HepG2 (cell line): Measurements from ENCODE around the gene EIF4G2. TPM values are rescaled to one million over a fixed set of nuclear protein-coding genes. Genes with fewer than 3 reads are reported as not detected.

Experiments used
- ATAC-seq: fragments of 200-7000 bp; cut with Tn5 transposase; 3 replicates; pipeline ENCODE4 v1.9.1; 2020; ENCODE audit warnings: mild to moderate bottlenecking, moderate library complexity
- BruUV-seq: library from RNA; stranded (reverse); fragments of 400-500 nt; replicated peaks from 2 replicates; lab custom pipeline; 2021; lab: Mats Ljungman, UMichigan
- CTCF ChIA-PET: fragments of 300-600 bp; formaldehyde crosslinking; extraction: SDS; loops from one replicate; lab custom pipeline; 2021; ENCODE audit warnings: low total read pairs, inconsistent platforms, low intra/inter-chr PET ratio; lab: Yijun Ruan, JAX
- POLR2A ChIA-PET: fragments of 350-600 bp; sonication (Branson Sonifier 250); formaldehyde crosslinking; loops from one replicate; lab custom pipeline; 2020; ENCODE audit warnings: antibody characterized with exemption, inconsistent platforms; lab: Yijun Ruan, JAX
- DNase-seq: peaks from one replicate; pipeline ENCODE4 v3.0.0-alpha.2; 2015; ENCODE audit warnings: low spot score
- FAIRE-seq: peaks from 3 replicates; lab custom pipeline; 2011; peaks lifted over from hg19 to GRCh38; lab: Jason Lieb, UNC
- H2AFZ ChIP-seq: one replicate; pipeline ENCODE4 v1.6.1; 2011; ENCODE audit warnings: low read length, inconsistent platforms
- H3K27ac ChIP-seq: fragments of 300-600 bp; 3 replicates; pipeline ENCODE4 v1.8.0; 2011; ENCODE audit warnings: mixed run types, mild to moderate bottlenecking, mixed read lengths, low read length, inconsistent platforms; ENCODE audit not compliant: insufficient read depth; ENCODE audit errors: extremely low read length
- H3K27me3 ChIP-seq, 2 experiments: fragments of 200-600 bp in 1 of 2; 2 replicates in 1 of 2; 3 replicates in 1 of 2; pipeline versions ENCODE4 v1.6.0 to v1.8.0; 2011; ENCODE audit warnings: low read length in 2 of 2, mild to moderate bottlenecking in 2 of 2, moderate library complexity in 2 of 2, inconsistent platforms in 1 of 2; ENCODE audit not compliant: insufficient read depth in 2 of 2, control insufficient read depth in 1 of 2
- H3K36me3 ChIP-seq, 2 experiments: fragments of 200-600 bp in 1 of 2; replicated peaks in 1 of 2; 2 replicates in 1 of 2; 3 replicates in 1 of 2; pipeline versions ENCODE4 v1.5.1 to v1.8.0; 2011; ENCODE audit warnings: low read length in 2 of 2, inconsistent platforms in 1 of 2; ENCODE audit not compliant: insufficient read depth in 2 of 2, control insufficient read depth in 1 of 2
- H3K4me1 ChIP-seq: 2 replicates; pipeline ENCODE4 v1.5.1; 2012; ENCODE audit warnings: low read length, inconsistent platforms; ENCODE audit not compliant: insufficient read depth
- H3K4me2 ChIP-seq: 2 replicates; pipeline ENCODE4 v1.6.0; 2011; ENCODE audit warnings: low read depth, low read length, inconsistent platforms
- H3K4me3 ChIP-seq, 3 experiments: fragments of 200-600 bp in 1 of 3; sonication (generic), shearing (Covaris generic) in 1 of 3; replicated peaks in 1 of 3; 2 replicates each; pipeline ENCODE4 v1.5.1; 2011 to 2016; ENCODE audit warnings: low read length in 3 of 3, inconsistent platforms in 2 of 3, low read depth in 2 of 3, mild to moderate bottlenecking in 2 of 3, control low read depth in 1 of 3, mixed read lengths in 1 of 3; ENCODE audit not compliant: insufficient read depth in 1 of 3
- H3K79me2 ChIP-seq: one replicate; pipeline ENCODE4 v1.6.1; 2011; ENCODE audit warnings: low read length, inconsistent platforms; ENCODE audit not compliant: insufficient read depth
- H3K9ac ChIP-seq: 2 replicates; pipeline ENCODE4 v1.6.0; 2011; ENCODE audit warnings: mild to moderate bottlenecking, low read depth, low read length, inconsistent platforms; ENCODE audit not compliant: insufficient read depth
- H3K9me3 ChIP-seq: 2 replicates; pipeline ENCODE4 v1.5.1; 2012; ENCODE audit warnings: mild to moderate bottlenecking, low read length
- H4K20me1 ChIP-seq: 2 replicates; pipeline ENCODE4 v1.6.0; 2011; ENCODE audit warnings: inconsistent platforms, mild to moderate bottlenecking, low read length, moderate library complexity; ENCODE audit not compliant: insufficient read depth
- ATF4 ChIP-seq, 2 experiments: fragments of 450-650 bp in 1 of 2; sonication (generic) in 1 of 2; formaldehyde crosslinking; IDR thresholded peaks; 2 replicates each; pipeline versions ENCODE4 v1.5.0 to v1.8.0; 2020 to 2022; ENCODE audit warnings: mild to moderate bottlenecking in 1 of 2, missing genetic modification reagents in 1 of 2
- ATRX ChIP-seq: sonication (generic); formaldehyde crosslinking; IDR thresholded peaks from 2 replicates; pipeline ENCODE4 v1.4.0; 2020; ENCODE audit warnings: missing genetic modification reagents, borderline replicate concordance
- CHD2 ChIP-seq: IDR thresholded peaks from 2 replicates; pipeline ENCODE4 v1.6.1; 2011; ENCODE audit warnings: low read depth, low read length, improper control_type of control experiment
- IKZF1 ChIP-seq: fragments of 450-650 bp; IDR thresholded peaks from 2 replicates; pipeline ENCODE4 v1.7.1; 2016
- POLR2AphosphoS2 ChIP-seq: IDR thresholded peaks from 2 replicates; pipeline ENCODE4 v1.6.1; 2011; ENCODE audit warnings: low read depth, low read length, improper control_type of control experiment
- ZNF234 ChIP-seq: sonication (generic); formaldehyde crosslinking; conservative IDR thresholded peaks from 2 replicates; pipeline ENCODE4 v1.5.1; 2020; ENCODE audit warnings: mild to moderate bottlenecking, missing genetic modification reagents
- ZNF720 ChIP-seq: sonication (generic); formaldehyde crosslinking; IDR thresholded peaks from 2 replicates; pipeline ENCODE4 v1.4.0; 2020; ENCODE audit warnings: missing genetic modification reagents
- WGBS: methylation state at CpG from one replicate; pipeline ENCODE4 v1.1.6; 2017; ENCODE audit warnings: low lambda C conversion rate; 5-methylcytosine and 5-hydroxymethylcytosine counted together
- in situ Hi-C: cut with HindIII; loops from 2 replicates; pipeline ENCODE4 v1.10.0; 2017; ENCODE audit warnings: low pct_unique_long_range_greater_than_20kb; ENCODE audit not compliant: extremely low pct_ligation_motif_present
- intact Hi-C: fragments of 100-400 bp; cut with micrococcal nuclease; formaldehyde crosslinking; loops from one replicate; pipeline ENCODE4 v1.10.0; 2022; ENCODE audit not compliant: unreplicated experiment
- polyA plus RNA-seq, 8 experiments: library from polyadenylated mRNA; depleted of rRNA in 3 of 8; stranded (reverse) in 7 of 8; unstranded in 1 of 8; fragments of >200 nt; fragmentation: Illumina TruSeq in 4 of 8; extraction: Trizol in 4 of 8; gene quantifications; 2 replicates each; pipeline versions ENCODE4 v1.2.1 to v1.2.3, GENCODE V29; 2011 to 2016; ENCODE audit warnings: low read depth in 4 of 8, missing spikeins in 1 of 8, mixed read lengths in 1 of 8; ENCODE audit not compliant: insufficient read depth in 1 of 8
- total RNA-seq, 5 experiments: library from RNA; depleted of rRNA; stranded (reverse); fragments of >200 nt; fragmentation: Illumina TruSeq; extraction: Trizol; gene quantifications; 2 replicates each; pipeline ENCODE4 v1.2.3, GENCODE V29; 2016; ENCODE audit warnings: low read depth in 1 of 5
- TF ChIP-seq, protein P1 (sequence below): sonication (generic); formaldehyde crosslinking; IDR thresholded peaks from 2 replicates; pipeline ENCODE4 v1.4.0; 2020; ENCODE audit warnings: missing genetic modification reagents
- TF ChIP-seq, protein P2 (sequence below): IDR thresholded peaks from 2 replicates; pipeline ENCODE4 v1.6.1; 2016; ENCODE audit warnings: low read depth, missing genetic modification reagents, missing compliant biosample characterization

Gene EIF4G2
- total and polyA plus RNA-seq, 2 of the 13 experiments (the other 11 are each of a cell fraction or from before 2014, with no cell fraction given): 362 to 546 TPM

GRCh38 chr11:10800292-10800691, 8.4 kb downstream of the EIF4G2 start:
- Histone ChIP-seq H3K4me3 (no peak overlapping the region), H3K4me2 (no peak overlapping the region), H3K79me2 (peaks cover 15% of the 10 kb centered on the region), H2AFZ (no peak overlapping the region), H3K27me3 (no peaks in the 10 kb centered on the region), H3K9me3 (no peaks in the 10 kb centered on the region), H3K4me1 (peaks cover 22% of the 10 kb centered on the region), H3K27ac (no peak overlapping the region), H4K20me1 (peaks cover 18% of the 10 kb centered on the region; the same call in 1 of the 2 replicates), H3K9ac (no peak overlapping the region), H3K36me3 (peaks cover 31 to 89% of the 10 kb centered on the region in 2 experiments)
- intact Hi-C loops: no loop called here
- ChIA-PET CTCF (no interaction called here), POLR2A (interaction anchor here (1.6 to 6.6 kb wide), 2 partner anchors 8 kb away, joined by 3 to 104 read pairs; partner anchors contain the start of gene EIF4G2)
- no peak for FAIRE-seq
- TF ChIP-seq ZNF234 (CRISPR knock-in tag) (no peak), POLR2AphosphoS2 (0 out of 2 replicates have a peak, but pooled peaks have one; percentile 37)
- ATAC-seq: no peak
- TSS peak; percentile 19 for BruUV-seq
- WGBS: 91% methylated on average over 2 of the region's 2 CpGs
- DNase-seq: no peak
- in situ Hi-C loops: no loop called here

DNA sequence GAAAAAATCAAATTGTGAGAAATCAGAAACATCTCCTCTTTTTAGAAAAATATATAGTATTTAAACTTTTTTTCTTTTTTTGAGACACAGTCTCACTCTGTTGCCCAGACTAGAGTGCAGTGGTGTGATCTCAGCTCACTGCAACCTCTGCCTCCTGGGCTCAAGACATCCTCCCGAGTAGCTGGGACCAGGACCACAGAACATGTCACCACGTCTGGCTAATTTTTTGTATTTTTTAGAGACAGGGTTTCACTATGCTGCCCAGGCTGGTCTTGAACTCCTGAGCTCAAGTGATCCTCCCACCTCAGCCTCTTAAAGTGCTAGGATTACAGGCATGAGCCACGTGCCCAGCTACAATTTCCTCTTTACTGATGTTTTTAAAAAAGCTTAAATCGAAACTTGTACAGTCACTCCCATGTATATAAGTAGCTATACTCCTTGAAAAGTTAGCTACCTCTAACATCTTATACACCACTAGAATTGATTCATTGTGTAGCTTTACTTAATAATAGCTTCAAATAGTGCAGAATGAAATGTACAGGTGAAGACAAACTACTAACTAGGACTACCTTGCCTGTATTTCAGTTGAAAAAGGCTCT, 10.3 kb downstream of the EIF4G2 start:
- H3K27ac ChIP-seq: no peak overlapping the region
- CTCF ChIA-PET: no interaction called here
- H3K79me2 ChIP-seq: no peaks in the 10 kb centered on the region
- H3K4me1 ChIP-seq: 0 out of 2 replicates have a peak, but pooled peaks cover 4% of the 10 kb centered on the region
- H4K20me1 ChIP-seq: peaks cover 14% of the 10 kb centered on the region; the same call in 1 of the 2 replicates
- no peak overlapping the region for H2AFZ ChIP-seq
- H3K4me2 ChIP-seq: no peak overlapping the region
- POLR2A ChIA-PET: interaction anchor here (0.8 to 6.6 kb wide), 3 partner anchors 10 to 60 kb away, joined by 3 to 104 read pairs (median 3); partner anchors contain the start of gene EIF4G2
- 99% methylated on average over 4 of the region's 4 CpGs for WGBS
- intact Hi-C loops: no loop called here
- DNase-seq (no peak), ATAC-seq (no peak), FAIRE-seq (no peak)
- H3K9me3 ChIP-seq: no peaks in the 10 kb centered on the region
- in situ Hi-C loops: no loop called here
- H3K27me3 ChIP-seq: no peaks in the 10 kb centered on the region
- no peak overlapping the region for H3K4me3 ChIP-seq
- BruUV-seq: no TSS peak
- no peak overlapping the region for H3K9ac ChIP-seq
- H3K36me3 ChIP-seq: peaks cover 25 to 70% of the 10 kb centered on the region in 2 experiments
- TF ChIP-seq ATRX (CRISPR knock-in tag) (no peak), ATF4 (CRISPR knock-in tag; IDR thresholded peaks at IDR 0.05) (no peak), IKZF1 (no peak), ZNF720 (CRISPR knock-in tag) (no peak), CHD2 (no peak)
- TF ChIP-seq, protein P1, sequence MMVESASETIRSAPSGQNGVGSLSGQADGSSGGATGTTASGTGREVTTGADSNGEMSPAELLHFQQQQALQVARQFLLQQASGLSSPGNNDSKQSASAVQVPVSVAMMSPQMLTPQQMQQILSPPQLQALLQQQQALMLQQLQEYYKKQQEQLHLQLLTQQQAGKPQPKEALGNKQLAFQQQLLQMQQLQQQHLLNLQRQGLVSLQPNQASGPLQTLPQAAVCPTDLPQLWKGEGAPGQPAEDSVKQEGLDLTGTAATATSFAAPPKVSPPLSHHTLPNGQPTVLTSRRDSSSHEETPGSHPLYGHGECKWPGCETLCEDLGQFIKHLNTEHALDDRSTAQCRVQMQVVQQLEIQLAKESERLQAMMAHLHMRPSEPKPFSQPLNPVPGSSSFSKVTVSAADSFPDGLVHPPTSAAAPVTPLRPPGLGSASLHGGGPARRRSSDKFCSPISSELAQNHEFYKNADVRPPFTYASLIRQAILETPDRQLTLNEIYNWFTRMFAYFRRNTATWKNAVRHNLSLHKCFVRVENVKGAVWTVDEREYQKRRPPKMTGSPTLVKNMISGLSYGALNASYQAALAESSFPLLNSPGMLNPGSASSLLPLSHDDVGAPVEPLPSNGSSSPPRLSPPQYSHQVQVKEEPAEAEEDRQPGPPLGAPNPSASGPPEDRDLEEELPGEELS: no peak
- TF ChIP-seq, protein P2, sequence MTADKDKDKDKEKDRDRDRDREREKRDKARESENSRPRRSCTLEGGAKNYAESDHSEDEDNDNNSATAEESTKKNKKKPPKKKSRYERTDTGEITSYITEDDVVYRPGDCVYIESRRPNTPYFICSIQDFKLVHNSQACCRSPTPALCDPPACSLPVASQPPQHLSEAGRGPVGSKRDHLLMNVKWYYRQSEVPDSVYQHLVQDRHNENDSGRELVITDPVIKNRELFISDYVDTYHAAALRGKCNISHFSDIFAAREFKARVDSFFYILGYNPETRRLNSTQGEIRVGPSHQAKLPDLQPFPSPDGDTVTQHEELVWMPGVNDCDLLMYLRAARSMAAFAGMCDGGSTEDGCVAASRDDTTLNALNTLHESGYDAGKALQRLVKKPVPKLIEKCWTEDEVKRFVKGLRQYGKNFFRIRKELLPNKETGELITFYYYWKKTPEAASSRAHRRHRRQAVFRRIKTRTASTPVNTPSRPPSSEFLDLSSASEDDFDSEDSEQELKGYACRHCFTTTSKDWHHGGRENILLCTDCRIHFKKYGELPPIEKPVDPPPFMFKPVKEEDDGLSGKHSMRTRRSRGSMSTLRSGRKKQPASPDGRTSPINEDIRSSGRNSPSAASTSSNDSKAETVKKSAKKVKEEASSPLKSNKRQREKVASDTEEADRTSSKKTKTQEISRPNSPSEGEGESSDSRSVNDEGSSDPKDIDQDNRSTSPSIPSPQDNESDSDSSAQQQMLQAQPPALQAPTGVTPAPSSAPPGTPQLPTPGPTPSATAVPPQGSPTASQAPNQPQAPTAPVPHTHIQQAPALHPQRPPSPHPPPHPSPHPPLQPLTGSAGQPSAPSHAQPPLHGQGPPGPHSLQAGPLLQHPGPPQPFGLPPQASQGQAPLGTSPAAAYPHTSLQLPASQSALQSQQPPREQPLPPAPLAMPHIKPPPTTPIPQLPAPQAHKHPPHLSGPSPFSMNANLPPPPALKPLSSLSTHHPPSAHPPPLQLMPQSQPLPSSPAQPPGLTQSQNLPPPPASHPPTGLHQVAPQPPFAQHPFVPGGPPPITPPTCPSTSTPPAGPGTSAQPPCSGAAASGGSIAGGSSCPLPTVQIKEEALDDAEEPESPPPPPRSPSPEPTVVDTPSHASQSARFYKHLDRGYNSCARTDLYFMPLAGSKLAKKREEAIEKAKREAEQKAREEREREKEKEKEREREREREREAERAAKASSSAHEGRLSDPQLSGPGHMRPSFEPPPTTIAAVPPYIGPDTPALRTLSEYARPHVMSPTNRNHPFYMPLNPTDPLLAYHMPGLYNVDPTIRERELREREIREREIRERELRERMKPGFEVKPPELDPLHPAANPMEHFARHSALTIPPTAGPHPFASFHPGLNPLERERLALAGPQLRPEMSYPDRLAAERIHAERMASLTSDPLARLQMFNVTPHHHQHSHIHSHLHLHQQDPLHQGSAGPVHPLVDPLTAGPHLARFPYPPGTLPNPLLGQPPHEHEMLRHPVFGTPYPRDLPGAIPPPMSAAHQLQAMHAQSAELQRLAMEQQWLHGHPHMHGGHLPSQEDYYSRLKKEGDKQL (CRISPR knock-in tag): no peak
